Esophagus muscularis mucosa (tissue), 3 donors: ENCODE data around the gene RASL11A.

Experiments used
- POLR2A ChIP-seq: fragments of 450-650 bp; IDR thresholded peaks from one replicate; pipeline ENCODE4 v1.6.1; 2017; ENCODE audit warnings: antibody characterized with exemption, moderate library complexity, mild to moderate bottlenecking, low read depth
- POLR2AphosphoS5 ChIP-seq, 2 donors: sonication (generic); formaldehyde crosslinking; IDR thresholded peaks; one replicate each; pipeline ENCODE4 v1.6.1; 2017; ENCODE audit warnings: antibody characterized with exemption in 2 of 2
- TF ChIP-seq, protein P1 (sequence below), 3 experiments: fragments of 200-600 bp in 2 of 3; fragments of 450-650 bp in 1 of 3; sonication (generic) in 2 of 3; IDR thresholded peaks; one replicate each; pipeline ENCODE4 v1.5.1; 2017 to 2019; ENCODE audit warnings: antibody characterized with exemption in 3 of 3, mild to moderate bottlenecking in 2 of 3, moderate library complexity in 1 of 3

DNA sequence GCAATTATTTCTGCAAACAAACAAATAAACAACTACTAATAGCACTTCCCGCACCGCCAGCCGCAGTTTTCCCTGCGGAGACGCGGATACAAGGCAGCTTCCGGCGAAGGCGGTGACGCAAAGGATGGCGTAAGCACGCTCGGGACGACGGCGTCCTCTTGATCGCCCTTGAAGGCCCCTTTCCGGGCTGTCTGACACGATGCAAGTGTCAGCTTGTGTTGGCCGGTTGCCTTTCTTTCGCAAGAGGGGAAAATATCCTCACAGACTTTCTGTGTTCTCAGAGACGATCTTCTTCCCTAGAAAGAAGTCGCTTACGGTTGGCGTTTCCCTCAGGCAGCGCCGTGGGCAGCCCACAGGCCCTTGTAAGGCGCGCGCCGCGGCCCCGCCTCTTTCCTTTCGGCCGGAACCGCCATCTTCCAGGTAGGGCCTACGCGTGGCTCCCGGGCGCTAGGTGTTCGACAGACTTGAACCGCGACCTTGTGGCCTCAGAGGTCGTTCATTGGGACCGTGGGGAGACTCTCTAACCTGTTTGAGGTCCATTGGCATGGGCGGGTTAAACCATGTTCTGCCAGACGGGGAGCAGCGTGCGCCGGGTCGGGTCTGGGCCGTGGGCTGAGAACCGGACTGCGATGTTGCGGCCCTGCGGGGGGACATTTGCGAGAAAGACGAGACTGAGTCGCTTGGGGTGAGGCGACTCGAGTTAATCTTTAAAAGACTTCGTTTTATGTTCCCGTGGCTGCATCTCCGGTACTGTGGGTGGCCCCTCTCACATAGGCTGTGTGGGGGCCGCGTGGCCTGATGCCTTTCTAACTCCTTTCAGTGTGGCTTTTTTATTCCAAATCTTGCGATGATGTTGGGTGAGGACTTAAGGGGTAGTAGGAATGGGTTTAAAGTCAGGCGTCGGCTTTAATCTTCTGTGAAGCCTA is 19.2 kb upstream of the RASL11A start, which contains the start of gene RPL21:
- TF ChIP-seq, protein P1, sequence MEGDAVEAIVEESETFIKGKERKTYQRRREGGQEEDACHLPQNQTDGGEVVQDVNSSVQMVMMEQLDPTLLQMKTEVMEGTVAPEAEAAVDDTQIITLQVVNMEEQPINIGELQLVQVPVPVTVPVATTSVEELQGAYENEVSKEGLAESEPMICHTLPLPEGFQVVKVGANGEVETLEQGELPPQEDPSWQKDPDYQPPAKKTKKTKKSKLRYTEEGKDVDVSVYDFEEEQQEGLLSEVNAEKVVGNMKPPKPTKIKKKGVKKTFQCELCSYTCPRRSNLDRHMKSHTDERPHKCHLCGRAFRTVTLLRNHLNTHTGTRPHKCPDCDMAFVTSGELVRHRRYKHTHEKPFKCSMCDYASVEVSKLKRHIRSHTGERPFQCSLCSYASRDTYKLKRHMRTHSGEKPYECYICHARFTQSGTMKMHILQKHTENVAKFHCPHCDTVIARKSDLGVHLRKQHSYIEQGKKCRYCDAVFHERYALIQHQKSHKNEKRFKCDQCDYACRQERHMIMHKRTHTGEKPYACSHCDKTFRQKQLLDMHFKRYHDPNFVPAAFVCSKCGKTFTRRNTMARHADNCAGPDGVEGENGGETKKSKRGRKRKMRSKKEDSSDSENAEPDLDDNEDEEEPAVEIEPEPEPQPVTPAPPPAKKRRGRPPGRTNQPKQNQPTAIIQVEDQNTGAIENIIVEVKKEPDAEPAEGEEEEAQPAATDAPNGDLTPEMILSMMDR (IDR thresholded peaks at IDR 0.05), result no peak
- TF ChIP-seq POLR2A (peak; percentile 86), POLR2AphosphoS5 (IDR thresholded peaks at IDR 0.05) (peak; percentile 94 to 98)
